Measurements from ENCODE around the gene SCGN.

- TF ChIP-seq POLR2AphosphoS5 (IDR thresholded peaks at IDR 0.05; ENCODE audit: borderline replicate concordance, low read depth, low read length) (no peak), EZH2 (IDR thresholded peaks at IDR 0.05) (no peak)
Measured at GRCh38 chr6:25699649-25700048, 47.6 kb downstream of the SCGN start.
